Fibroblast of skin of right biceps (primary cell): Measurements from ENCODE around the gene SAP30BP.
A peak's percentile ranks its signal among the peaks of the same experiment; 100 is the strongest.

ENCODE experiments used
- DNase-seq: peaks from one replicate; pipeline ENCODE4 v3.0.0-alpha.2; 2013

Gene SAP30BP

DNA sequence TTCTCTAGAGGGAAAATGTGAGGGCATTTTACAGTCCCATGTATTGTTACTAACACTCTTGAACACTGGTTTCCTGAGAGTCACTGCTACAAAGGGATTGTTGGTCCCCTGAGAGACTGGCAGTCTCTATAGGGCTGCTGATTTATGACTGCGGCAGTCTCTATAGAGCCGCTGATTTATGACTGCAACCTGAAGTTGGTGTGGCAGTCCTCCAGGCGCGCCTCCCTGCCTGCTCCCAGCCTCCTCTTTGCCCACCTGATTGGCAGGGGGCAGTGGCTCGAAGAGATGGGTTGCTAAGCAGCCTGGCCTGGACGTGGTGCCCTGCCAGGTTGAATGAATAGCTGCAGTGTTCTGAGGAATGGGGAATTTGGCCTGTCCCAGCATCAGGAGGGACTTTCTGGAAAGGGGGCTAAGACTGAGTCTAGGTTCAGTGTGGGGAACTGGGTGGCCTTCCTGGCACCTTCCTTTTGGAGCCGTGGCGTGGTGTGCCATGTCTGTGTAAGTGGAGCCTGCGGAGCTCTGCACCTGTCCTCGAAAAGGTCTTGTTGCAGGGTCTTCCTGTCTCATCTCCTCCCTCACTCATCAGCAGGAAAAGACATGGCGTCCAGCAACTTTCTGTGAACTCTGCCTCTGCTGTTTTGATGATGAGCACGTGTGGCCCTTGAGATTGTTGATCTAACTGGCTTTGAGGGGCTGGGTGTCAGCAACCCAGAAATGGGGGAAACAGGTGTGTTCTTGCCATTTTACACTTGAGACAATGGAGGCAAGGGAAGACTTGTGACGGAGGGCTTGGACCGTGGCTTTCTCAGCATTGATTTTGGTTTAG lies 24.9 kb downstream of the SAP30BP start:
- DNase-seq = no peak

GRCh38 chr17:75692976-75693375 lies 25.8 kb downstream of the SAP30BP start:
- no peak for DNase-seq

- peak; percentile 85 for DNase-seq
These were observed 26.7 kb downstream of the SAP30BP start for GRCh38 chr17:75693500-75694481.

GRCh38 chr17:75694536-75694935 lies 27.4 kb downstream of the SAP30BP start:
- no peak for DNase-seq

DNA sequence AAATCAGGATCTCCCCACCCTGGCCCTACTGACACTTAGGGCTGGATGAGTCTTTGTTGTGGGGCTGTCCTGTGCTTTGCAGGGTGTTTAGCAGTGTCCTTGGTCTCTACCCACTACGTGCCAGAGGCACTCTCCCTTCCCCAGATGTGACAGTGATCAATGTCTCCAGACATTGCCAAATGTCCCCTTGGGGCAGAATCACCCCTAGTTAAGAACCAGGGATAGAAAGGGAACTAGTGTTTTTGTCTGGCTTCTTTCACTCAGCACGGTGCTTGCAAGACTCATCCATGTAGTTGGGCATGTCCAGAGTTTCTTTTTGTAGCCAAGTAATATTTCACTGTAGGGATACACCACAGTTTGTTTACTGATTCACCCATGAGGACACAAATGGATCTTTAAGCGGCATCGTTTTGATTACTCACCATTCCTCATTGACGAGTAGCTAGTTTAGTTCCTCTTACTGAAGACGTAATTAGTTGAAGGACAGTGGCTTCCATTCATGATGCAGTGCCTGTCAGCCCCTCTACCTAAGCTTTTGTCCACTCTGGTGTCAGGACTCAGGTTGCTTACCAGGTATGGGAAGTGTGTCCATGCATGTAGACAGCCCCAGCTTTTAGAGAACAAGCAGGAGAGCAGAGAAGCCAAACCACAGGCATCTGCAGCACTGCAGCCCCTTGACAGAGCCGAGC lies 28.1 kb downstream of the SAP30BP start:
- DNase-seq = peak; percentile 34

DNA sequence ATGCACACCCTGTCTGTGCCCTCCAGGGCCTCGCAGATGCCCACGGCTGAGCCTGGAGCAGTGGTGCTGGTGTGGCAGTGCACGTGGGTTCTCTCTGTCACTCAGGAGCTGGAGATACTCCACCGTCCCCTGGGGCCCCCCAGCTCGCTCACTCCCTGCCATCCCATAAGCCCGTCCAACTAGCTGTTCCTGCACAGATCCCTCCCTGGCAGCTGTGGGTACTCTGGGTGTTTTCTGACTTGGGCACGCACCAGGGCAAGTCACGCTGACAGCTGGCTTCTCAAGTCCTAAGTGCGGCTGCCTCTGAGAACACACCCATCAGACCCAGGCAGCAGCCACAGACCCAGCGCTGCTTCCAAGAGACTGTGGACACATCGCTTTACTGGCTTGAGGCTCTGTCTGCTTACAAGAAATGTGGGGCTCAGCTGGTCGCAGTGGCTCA lies 28.7 kb downstream of the SAP30BP start:
- no peak for DNase-seq

- DNase-seq = no peak
These were observed 30.6 kb downstream of the SAP30BP start for GRCh38 chr17:75697651-75698291.

- DNase-seq = no peak
These were observed 31.5 kb downstream of the SAP30BP start for GRCh38 chr17:75698659-75699058.

- no peak for DNase-seq
These were observed 34.1 kb downstream of the SAP30BP start for GRCh38 chr17:75701288-75701687.

DNA sequence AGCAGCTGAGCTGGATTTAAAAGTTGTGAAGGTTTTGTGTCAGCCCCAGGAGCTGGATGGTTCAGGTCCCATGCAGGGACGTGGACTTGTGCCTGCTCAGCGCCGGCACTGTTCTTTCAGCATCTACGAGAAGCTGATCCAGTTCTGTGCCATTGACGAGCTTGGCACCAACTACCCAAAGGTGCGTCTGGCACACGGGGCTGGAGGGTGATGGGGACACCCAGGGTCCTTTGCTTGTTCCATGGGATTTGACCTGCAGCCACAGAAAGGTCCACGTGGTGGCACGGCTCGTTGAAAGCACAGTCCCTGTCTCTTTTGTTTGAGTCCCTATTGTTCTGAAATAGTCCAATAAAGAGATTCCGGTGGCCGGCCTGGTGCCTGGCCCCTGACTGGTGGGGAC lies 36.1 kb downstream of the SAP30BP start:
- DNase-seq = no peak

GRCh38 chr17:75703591-75703990 lies 36.5 kb downstream of the SAP30BP start:
- no peak for DNase-seq

- DNase-seq = no peak
These were observed 38.1 kb downstream of the SAP30BP start for GRCh38 chr17:75704963-75705875.

DNA sequence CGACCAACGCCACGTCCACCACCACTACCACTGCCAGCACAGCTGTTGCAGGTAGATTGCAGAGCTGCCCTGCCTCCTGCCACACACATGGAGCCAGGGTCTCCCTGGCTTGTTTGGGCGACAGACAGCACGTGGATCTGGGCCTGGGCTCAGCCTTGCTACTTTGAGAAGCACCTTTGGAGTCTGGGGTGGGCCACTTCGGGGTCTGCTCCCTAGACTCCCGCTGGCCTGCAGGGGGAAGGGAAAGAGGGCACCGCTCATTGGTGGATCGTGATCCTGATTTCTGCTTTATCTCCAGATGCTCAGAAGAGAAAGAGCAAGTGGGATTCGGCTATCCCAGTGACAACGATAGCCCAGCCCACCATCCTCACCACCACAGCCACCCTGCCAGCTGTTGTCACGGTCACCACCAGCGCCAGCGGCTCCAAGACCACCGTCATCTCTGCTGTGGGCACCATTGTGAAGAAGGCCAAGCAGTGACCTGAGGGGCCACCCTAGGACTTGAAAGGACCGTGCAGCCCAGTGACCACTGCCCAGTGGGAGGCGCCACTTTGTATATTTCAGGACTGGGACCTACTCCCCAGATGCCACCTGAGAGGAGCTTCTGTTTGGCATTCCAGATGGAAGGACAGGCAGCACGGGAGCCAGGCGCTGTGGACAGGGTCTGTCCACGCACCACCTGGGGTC lies 39.0 kb downstream of the SAP30BP start:
- DNase-seq = no peak

- no peak for DNase-seq
These were observed 40.0 kb downstream of the SAP30BP start for GRCh38 chr17:75707079-75707571.

DNA sequence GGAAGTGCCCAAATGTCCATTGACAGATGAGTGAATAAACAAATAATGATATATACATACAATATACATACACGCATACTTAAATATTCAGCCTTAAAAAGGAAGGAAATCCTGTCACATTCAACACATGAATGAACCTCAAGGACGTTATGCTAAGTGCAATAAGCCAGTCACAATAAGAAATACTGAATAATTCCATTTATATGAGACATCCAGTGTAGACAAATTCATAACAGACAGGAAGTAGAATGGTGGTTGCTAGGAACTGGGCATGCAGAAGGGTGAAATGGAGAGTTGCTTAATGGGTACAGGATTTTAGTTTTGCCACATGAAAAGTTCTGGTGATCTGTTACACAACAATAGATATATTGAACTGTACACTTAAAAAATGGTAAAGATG lies 45.3 kb downstream of the SAP30BP start:
- no peak for DNase-seq

DNA sequence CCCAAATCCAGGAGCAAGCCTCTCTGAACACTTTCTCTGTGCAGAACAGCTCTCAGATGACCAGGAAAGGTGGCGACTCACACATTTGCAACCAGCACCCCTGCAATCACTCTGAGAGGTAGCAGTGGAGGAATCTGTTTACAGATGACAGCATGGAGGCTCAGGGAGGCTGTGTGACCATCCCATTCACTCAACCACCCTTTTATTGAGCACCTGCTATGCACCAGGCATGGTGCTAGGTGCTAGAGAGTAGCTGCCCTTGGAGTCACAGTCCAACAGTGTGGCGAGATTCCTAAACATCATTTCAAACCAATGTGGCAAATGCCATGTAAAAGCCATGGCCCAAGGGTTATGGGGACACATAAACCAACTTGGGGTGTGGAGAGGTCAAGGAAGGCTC lies 52.6 kb downstream of the SAP30BP start:
- no peak for DNase-seq

- no peak for DNase-seq
These were observed 53.7 kb downstream of the SAP30BP start, which contains the start of gene ITGB4 for GRCh38 chr17:75720656-75721462. Gene ITGB4, plus strand, starts transcription at chr17:75721459. Its CDS starts 3,245 bp downstream, at chr17:75724704.

GRCh38 chr17:75721463-75722011 lies 54.4 kb downstream of the SAP30BP start:
- DNase-seq = no peak

DNA sequence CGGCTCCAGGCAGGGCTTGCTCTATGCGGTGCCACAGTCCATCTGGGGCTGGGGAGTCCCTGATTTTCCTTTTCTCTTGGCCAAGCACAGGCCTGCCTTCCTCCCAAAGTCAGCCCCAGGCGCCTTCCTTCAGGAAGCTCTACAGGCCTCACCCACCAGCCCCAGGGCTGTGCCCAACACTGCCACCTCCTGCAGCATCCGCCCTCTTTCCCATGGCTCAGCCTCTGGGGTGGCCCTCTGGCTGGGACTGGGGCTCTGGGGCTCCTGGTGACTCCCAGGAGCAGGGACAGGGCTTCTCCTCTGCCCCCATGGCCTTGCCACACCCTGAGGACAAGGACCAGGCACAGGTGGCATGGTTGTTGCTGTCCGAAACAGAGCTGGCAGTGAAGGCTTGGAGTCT lies 54.9 kb downstream of the SAP30BP start:
- no peak for DNase-seq
